ENCODE results near the gene BLOC1S1. TPM values are rescaled to one million over a fixed set of nuclear protein-coding genes. Genes with fewer than 3 reads are reported as not detected.

BLOC1S1 gene
- total and polyA plus RNA-seq, 10 of the 15 experiments (the other 5 are each of a cell fraction or from before 2014, with no cell fraction given): 126 to 285 (median 166) TPM

DNA sequence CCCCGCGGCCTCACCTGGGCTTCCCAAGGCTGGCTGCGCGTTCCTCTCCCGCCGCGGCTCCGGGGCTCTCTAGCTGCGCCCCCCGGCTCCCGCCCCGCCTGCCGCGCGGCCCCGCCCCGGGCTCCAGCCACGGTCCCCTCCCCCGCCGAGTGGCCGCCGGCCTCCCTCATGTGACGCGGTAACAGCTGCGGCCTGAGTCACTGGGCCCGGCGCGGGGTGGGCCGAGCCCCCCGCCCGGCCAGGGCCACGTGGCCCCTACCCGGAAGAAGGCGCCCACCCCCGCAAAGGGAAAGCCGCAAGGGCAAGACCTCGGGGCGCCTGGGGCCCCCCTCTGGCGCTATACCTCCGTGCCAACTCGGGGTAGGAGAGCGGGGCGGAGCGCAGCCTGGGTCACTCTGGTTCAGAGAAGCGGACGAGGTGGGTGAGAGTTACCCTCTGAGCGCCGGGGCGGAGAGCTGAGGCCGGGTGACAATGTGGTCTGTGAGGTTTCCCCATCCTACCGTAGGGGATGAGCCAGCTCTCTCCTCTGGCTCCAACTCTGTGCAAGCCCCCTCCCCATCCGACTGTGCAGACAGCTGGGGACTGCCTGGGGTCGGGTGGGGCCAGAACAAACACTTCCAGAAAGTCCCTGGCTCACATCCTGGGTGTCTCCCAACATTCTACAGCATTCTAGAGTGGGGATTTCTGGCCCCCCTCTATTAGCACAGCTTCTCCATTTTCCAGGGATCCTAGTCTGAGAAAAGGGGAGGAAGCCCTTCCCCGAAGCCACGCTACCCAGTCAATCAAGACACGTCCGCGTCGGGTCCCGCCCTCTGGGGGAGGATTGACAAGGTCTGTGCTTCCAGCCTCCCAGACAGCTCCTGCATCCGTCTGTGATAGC, 13.3 kb downstream of the BLOC1S1 start, which contains the start of gene CD63 (continued):
- TF ChIP-seq, protein P1, sequence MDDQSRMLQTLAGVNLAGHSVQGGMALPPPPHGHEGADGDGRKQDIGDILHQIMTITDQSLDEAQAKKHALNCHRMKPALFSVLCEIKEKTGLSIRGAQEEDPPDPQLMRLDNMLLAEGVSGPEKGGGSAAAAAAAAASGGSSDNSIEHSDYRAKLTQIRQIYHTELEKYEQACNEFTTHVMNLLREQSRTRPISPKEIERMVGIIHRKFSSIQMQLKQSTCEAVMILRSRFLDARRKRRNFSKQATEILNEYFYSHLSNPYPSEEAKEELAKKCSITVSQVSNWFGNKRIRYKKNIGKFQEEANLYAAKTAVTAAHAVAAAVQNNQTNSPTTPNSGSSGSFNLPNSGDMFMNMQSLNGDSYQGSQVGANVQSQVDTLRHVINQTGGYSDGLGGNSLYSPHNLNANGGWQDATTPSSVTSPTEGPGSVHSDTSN (IDR thresholded peaks at IDR 0.05; ENCODE audit: insufficient replicate concordance, low read depth, low read length): peak; percentile 94
- TF ChIP-seq, protein P2, sequence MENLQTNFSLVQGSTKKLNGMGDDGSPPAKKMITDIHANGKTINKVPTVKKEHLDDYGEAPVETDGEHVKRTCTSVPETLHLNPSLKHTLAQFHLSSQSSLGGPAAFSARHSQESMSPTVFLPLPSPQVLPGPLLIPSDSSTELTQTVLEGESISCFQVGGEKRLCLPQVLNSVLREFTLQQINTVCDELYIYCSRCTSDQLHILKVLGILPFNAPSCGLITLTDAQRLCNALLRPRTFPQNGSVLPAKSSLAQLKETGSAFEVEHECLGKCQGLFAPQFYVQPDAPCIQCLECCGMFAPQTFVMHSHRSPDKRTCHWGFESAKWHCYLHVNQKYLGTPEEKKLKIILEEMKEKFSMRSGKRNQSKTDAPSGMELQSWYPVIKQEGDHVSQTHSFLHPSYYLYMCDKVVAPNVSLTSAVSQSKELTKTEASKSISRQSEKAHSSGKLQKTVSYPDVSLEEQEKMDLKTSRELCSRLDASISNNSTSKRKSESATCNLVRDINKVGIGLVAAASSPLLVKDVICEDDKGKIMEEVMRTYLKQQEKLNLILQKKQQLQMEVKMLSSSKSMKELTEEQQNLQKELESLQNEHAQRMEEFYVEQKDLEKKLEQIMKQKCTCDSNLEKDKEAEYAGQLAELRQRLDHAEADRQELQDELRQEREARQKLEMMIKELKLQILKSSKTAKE (IDR thresholded peaks at IDR 0.05; ENCODE audit: low read depth, poor library complexity, severe bottlenecking): no peak
- TF ChIP-seq, protein P3, sequence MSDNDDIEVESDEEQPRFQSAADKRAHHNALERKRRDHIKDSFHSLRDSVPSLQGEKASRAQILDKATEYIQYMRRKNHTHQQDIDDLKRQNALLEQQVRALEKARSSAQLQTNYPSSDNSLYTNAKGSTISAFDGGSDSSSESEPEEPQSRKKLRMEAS (IDR thresholded peaks at IDR 0.05; ENCODE audit: low read depth, low read length): peak; percentile 87
- TF ChIP-seq, protein P4, sequence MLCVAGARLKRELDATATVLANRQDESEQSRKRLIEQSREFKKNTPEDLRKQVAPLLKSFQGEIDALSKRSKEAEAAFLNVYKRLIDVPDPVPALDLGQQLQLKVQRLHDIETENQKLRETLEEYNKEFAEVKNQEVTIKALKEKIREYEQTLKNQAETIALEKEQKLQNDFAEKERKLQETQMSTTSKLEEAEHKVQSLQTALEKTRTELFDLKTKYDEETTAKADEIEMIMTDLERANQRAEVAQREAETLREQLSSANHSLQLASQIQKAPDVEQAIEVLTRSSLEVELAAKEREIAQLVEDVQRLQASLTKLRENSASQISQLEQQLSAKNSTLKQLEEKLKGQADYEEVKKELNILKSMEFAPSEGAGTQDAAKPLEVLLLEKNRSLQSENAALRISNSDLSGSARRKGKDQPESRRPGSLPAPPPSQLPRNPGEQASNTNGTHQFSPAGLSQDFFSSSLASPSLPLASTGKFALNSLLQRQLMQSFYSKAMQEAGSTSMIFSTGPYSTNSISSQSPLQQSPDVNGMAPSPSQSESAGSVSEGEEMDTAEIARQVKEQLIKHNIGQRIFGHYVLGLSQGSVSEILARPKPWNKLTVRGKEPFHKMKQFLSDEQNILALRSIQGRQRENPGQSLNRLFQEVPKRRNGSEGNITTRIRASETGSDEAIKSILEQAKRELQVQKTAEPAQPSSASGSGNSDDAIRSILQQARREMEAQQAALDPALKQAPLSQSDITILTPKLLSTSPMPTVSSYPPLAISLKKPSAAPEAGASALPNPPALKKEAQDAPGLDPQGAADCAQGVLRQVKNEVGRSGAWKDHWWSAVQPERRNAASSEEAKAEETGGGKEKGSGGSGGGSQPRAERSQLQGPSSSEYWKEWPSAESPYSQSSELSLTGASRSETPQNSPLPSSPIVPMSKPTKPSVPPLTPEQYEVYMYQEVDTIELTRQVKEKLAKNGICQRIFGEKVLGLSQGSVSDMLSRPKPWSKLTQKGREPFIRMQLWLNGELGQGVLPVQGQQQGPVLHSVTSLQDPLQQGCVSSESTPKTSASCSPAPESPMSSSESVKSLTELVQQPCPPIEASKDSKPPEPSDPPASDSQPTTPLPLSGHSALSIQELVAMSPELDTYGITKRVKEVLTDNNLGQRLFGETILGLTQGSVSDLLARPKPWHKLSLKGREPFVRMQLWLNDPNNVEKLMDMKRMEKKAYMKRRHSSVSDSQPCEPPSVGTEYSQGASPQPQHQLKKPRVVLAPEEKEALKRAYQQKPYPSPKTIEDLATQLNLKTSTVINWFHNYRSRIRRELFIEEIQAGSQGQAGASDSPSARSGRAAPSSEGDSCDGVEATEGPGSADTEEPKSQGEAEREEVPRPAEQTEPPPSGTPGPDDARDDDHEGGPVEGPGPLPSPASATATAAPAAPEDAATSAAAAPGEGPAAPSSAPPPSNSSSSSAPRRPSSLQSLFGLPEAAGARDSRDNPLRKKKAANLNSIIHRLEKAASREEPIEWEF (IDR thresholded peaks at IDR 0.05; ENCODE audit: insufficient replicate concordance, low read depth, low read length): no peak
- no peak for TF ChIP-seq NRF1 (conservative IDR thresholded peaks at IDR 0.05; ENCODE audit: low read depth, low read length)
- no peak for TF ChIP-seq ETV6 (conservative IDR thresholded peaks at IDR 0.05 in 1 of 2, IDR thresholded peaks at IDR 0.05 in 1 of 2; ENCODE audit: borderline replicate concordance in 1 of 2, low read depth in 1 of 2)
- peak; percentile 48; the same call in 1 of the 2 replicates for TF ChIP-seq TAF1 (IDR thresholded peaks at IDR 0.05; ENCODE audit: borderline replicate concordance, low read depth, low read length)
- TF ChIP-seq YBX1 (IDR thresholded peaks at IDR 0.05): no peak
- TF ChIP-seq ESRRA (IDR thresholded peaks at IDR 0.05; ENCODE audit: low read length): no peak
- TF ChIP-seq, protein P5, sequence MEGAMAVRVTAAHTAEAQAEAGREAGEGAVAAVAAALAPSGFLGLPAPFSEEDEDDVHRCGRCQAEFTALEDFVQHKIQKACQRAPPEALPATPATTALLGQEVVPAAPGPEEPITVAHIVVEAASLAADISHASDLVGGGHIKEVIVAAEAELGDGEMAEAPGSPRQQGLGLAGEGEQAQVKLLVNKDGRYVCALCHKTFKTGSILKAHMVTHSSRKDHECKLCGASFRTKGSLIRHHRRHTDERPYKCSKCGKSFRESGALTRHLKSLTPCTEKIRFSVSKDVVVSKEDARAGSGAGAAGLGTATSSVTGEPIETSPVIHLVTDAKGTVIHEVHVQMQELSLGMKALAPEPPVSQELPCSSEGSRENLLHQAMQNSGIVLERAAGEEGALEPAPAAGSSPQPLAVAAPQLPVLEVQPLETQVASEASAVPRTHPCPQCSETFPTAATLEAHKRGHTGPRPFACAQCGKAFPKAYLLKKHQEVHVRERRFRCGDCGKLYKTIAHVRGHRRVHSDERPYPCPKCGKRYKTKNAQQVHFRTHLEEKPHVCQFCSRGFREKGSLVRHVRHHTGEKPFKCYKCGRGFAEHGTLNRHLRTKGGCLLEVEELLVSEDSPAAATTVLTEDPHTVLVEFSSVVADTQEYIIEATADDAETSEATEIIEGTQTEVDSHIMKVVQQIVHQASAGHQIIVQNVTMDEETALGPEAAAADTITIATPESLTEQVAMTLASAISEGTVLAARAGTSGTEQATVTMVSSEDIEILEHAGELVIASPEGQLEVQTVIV (IDR thresholded peaks at IDR 0.05; ENCODE audit: borderline replicate concordance, partially characterized antibody): peak; percentile 57
- peak; percentile 63; the same call in 1 of the 2 replicates for TF ChIP-seq SMARCA5 (IDR thresholded peaks at IDR 0.05)
- no peak for TF ChIP-seq ZNF274 (IDR thresholded peaks at IDR 0.05; ENCODE audit: insufficient read depth, insufficient read length)

Measured in GM12878 (cell line).